NB4 (cell line): Measurements from ENCODE around the gene BAG5.
"Not testable (repeated sequence)": the region's sequence is repeated elsewhere in the genome, so short reads cannot be mapped to it uniquely, and the experiment has no call there.

Experiments used
- DNase-seq: peaks from one replicate; pipeline ENCODE4 v3.0.0; 2010; ENCODE audit warnings: low read depth
- H3K4me3 ChIP-seq: one replicate; pipeline ENCODE4 v1.5.1; 2011; ENCODE audit warnings: mild to moderate bottlenecking, low read depth, low read length, moderate library complexity
- CTCF ChIP-seq: IDR thresholded peaks from one replicate; pipeline ENCODE4 v1.5.1; 2012; ENCODE audit warnings: low read depth, low read length
- MAX ChIP-seq: IDR thresholded peaks from 2 replicates; pipeline ENCODE4 v1.6.1; 2011; ENCODE audit warnings: low read depth, low read length
- MYC ChIP-seq: IDR thresholded peaks from 2 replicates; pipeline ENCODE4 v1.6.1; 2011; ENCODE audit warnings: low read depth, low read length
- POLR2A ChIP-seq: IDR thresholded peaks from 2 replicates; pipeline ENCODE4 v1.6.1; 2011; ENCODE audit warnings: mild to moderate bottlenecking; ENCODE audit not compliant: insufficient read length; ENCODE audit errors: extremely low read depth

Gene BAG5

GRCh38 chr14:103514596-103515421 lies 47.6 kb downstream of the BAG5 start:
- TF ChIP-seq CTCF (no peak), MAX (no peak), POLR2A (no peak), MYC (no peak)
- H3K4me3 ChIP-seq, result no peak overlapping the region
- DNase-seq, result no peak

DNA sequence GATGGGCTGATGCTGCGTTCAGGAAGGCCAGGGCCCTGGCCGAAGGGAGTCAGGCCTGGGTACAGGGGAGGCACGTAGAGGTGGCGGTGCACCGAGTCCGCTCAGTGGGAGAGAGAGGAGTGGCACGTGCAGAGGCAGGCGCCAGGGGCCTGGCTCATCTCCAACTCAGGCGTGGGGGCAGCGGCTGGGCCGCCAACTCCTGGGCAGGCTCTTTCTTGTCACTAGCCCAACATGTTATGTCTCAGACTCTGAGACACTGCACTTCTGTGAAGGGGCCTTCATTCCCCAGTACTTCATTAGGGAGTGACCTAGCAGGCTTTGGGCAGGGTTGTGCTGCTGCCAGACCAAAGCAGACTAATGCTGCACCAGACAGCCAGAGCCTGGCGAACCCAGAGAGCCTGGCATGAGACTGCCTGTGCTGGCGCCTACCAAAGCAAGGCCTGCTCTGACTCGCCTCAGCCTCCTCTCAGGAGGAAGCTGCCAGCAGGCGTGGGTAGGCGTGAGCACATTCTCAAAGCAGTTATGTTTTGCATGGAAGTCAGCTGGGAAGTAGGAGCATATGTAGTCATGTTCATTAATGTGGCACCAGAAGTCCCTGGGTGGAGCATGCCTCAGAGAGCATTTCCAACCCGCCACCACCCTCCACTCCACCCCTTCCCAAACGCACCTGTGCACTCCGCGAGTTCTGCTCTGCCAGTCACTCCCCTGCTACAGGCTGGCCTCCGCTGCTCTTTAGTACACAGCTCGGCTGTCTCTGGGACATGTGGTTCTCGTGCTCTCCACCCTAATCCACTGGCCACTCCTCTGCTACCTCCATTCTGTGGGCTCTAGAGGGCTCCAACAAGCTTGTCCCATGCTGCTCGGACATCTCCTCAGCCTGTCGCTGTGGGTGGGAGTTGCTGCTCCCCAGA lies 49.5 kb downstream of the BAG5 start:
- H3K4me3 ChIP-seq, result no peak overlapping the region
- TF ChIP-seq MAX (no peak), CTCF (no peak), POLR2A (no peak), MYC (no peak)
- DNase-seq, result no peak

GRCh38 chr14:103512180-103512579 lies 50.3 kb downstream of the BAG5 start:
- not testable (repeated sequence) for DNase-seq, H3K4me3 ChIP-seq

- no peak for TF ChIP-seq CTCF
- TF ChIP-seq POLR2A, result no peak
- TF ChIP-seq MAX, result no peak
- TF ChIP-seq MYC, result no peak
- DNase-seq, result no peak
- H3K4me3 ChIP-seq, result no peak overlapping the region
These were observed 51.4 kb downstream of the BAG5 start for GRCh38 chr14:103510724-103511693.

GRCh38 chr14:103509864-103510723 lies 52.4 kb downstream of the BAG5 start:
- TF ChIP-seq MYC (no peak), MAX (no peak), CTCF (no peak), POLR2A (no peak)

More at GRCh38 chr14:103509864-103510723, 52.4 kb downstream of the BAG5 start:
- no peak for DNase-seq
- H3K4me3 ChIP-seq, result no peak overlapping the region
